ENCODE measurements around the gene IRF6.

The IRF6 gene

DNA sequence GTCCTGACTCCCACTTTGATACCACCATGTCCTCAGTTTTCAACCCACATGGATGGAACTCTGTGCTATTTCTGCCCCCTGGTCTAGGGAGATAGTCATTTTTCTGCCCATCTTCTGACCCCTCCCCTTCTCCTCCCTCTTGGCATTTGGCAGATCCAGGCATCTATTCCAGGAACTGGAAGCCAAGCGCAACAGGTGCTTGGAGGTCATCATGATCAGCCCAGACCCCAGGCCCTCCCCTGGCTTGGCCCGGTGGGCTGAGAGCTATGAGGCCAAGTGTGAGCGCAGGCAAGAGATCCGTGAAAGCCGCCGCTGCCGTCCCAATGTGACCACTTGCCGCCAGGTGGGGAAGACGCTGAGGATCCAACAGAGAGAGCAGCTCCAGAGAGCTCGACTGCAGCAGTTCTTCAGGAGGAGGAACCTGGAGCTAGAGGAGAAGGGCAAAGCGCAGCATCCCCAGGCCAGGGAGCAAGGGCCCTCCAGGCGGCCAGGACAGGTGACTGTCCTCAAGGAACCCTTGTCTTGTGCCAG lies 46.0 kb downstream of the IRF6 start:
- no peak for DNase-seq (ENCODE audit: low read depth)

DNA sequence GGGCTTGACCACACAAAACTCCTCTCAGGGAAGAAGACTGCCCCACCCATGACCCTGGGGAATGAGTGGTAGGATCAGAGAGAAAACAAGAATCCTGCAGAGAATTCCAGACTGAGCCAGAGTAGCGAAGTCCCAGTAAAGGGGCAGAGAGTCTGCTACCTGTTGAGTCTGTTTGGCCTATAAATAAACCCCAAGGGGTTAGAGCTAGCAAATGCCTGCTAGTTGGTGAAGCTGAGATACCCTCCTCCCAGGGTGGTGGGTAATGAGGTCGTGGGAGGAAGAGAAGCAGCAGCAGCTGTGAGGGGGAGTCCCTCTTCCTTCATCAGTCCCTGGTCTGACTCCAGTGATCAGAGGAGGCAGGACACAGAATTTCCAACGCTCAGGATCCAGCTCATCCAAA lies 47.5 kb downstream of the IRF6 start:
- DNase-seq (ENCODE audit: low read depth) = no peak

GRCh38 chr1:209756615-209757445 lies 49.1 kb downstream of the IRF6 start:
- DNase-seq (ENCODE audit: low read depth) = peak; percentile 32

DNA sequence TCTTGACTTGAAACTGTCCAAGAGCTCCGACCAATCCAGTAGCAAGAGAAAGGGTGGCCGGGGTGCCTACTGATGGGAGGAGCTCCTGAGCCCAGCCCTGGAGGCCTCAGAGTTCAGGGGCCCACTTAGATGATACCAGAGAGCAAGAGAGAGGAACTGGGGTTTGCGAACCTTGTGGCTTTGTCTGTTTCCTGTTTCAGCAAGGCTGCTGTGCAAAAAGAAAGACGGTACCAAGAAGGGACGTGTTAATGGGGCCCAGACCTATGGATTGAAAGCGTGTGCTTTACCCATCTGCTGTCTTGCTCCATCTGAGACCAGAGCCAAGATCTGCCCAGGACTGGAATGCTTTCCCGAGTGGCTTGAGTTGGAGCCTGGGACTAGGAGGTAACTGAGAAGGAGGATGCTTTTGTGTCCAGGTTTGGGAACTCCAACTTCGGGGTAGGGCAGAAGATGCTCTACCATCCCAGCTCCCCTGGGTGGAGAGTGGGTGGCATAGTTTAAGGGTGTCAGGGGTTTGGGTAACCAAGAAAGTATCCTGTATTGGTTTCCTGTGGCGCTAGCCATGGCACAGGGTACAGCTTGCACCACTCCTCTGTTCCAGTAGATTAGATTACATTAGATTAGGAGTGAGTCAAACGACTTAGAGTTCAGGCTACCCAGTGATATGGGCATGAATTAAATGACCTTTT lies 49.9 kb downstream of the IRF6 start, which contains the start of gene TRAF3IP3:
TRAF3IP3 (plus strand) TSS at position 128 of the 689 bp plus-strand sequence. CDS start 3,987 bp downstream, outside the sequence.
- peak; percentile 71 for DNase-seq (ENCODE audit: low read depth)

DNA sequence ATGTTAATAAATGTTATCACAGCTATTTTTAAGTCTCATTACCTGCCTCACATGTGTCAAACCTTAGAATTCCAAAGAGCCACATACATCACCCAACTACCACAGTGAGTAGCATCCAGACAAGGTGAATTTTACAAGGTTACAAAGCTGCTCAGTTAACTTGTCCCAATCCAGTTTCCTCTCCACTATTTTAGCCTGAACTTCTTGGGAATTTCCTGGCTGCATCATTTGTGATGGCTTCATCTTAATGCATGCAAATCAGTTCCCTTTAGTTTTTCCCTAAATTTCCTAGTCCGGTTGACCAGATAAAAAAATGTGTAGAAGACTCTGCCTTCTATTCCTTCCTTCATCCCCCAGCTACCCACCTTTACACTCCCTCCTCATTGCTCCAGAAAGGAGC lies 50.7 kb downstream of the IRF6 start:
- no peak for DNase-seq (ENCODE audit: low read depth)

GRCh38 chr1:209752890-209753289 lies 53.1 kb downstream of the IRF6 start:
- DNase-seq (ENCODE audit: low read depth) = no peak

GRCh38 chr1:209751627-209752231 lies 54.2 kb downstream of the IRF6 start:
- DNase-seq (ENCODE audit: low read depth) = peak; percentile 26

GRCh38 chr1:209749670-209750323 lies 56.1 kb downstream of the IRF6 start:
- DNase-seq (ENCODE audit: low read depth) = no peak

GRCh38 chr1:209749205-209749604 lies 56.7 kb downstream of the IRF6 start:
- no peak for DNase-seq (ENCODE audit: low read depth)

DNA sequence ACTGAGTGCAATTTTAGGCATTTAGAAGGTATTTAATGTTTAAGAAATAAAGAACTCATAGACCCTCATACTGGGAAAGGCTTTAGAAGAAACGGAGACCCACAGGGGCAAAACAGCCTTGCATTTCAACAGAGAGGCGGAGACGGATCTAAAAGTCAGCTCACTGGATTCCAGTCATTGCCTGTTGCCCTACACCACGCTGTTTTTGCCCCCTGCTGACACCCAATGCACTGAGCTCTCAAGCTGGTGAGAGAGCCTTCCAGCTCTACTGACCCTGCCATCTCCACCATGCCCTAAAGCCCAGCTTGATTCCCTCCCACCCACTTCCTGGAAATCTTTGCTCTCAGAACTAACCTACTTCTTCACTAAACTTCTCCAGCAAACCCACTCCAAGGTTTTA lies 57.3 kb downstream of the IRF6 start:
- no peak for DNase-seq (ENCODE audit: low read depth)

- DNase-seq (ENCODE audit: low read depth) = peak; percentile 77
These were observed 58.2 kb downstream of the IRF6 start for GRCh38 chr1:209747580-209748262.

DNA sequence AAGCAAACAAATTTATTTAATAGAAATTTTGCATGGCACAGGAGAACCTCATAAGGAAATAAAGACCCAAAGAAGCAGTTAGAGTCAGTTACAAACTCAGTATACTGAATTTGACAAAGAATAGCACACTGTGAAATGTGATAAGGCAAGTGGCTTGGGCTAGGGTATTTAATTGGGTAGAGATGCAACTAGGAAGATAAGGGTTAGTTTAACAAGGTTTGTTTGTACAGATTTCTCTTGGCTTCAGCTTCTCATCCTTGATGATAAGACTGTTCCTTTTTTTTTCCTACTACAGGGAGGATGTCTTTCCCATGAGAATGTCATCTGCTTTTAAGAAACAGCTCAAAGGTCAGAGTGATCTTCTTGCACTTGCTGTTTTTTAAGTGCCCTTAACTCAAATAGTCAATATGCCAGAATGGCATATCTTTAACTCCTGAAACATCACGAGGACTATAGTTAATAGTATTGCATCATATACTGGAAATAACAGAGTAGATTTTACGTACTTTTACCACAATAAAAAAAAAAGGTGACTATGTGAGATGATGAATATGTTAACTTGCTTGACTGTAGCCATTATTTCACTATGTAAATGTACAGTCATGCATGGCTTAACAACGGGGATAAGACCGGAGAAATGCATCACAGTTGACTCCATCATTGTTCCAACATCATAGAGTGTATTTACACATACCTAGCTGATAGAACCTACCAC lies 59.3 kb downstream of the IRF6 start:
- DNase-seq (ENCODE audit: low read depth) = no peak

DNA sequence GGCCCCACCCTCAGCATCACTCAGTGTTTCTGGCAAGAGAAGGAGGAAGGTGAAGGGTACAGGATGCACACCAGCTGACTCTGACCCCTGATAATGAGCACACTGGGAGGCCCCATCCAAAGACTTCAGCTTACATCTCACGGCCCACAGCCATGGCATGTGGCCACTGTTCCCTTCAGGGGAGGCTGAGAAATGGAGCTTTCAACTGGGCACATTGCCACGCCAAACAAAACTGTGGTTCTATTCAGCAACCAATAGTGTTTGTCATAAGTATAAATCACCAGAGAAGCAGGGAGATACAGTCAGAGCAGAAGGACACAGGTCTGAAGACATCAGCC lies 62.8 kb downstream of the IRF6 start:
- no peak for DNase-seq (ENCODE audit: low read depth)

GRCh38 chr1:209742409-209743144 lies 63.4 kb downstream of the IRF6 start:
- no peak for DNase-seq (ENCODE audit: low read depth)

GRCh38 chr1:209741889-209742288 lies 64.1 kb downstream of the IRF6 start:
- no peak for DNase-seq (ENCODE audit: low read depth)

GRCh38 chr1:209741193-209741592 lies 64.7 kb downstream of the IRF6 start:
- DNase-seq (ENCODE audit: low read depth) = no peak

GRCh38 chr1:209738270-209738669 lies 67.7 kb downstream of the IRF6 start:
- no peak for DNase-seq (ENCODE audit: low read depth)

- DNase-seq (ENCODE audit: low read depth) = no peak
These were observed 68.8 kb downstream of the IRF6 start for GRCh38 chr1:209737118-209737505.

GRCh38 chr1:209736490-209737117 lies 69.3 kb downstream of the IRF6 start:
- no peak for DNase-seq (ENCODE audit: low read depth)
